Mesodermal cell (in vitro differentiated cells): Measurements from ENCODE around the gene MED25.

ENCODE experiments used
- H3K27ac ChIP-seq: 2 replicates; pipeline ENCODE4 v1.7.0; 2013; ENCODE audit warnings: mild to moderate bottlenecking, low read depth, low read length, moderate library complexity; ENCODE audit not compliant: severe bottlenecking
- H3K36me3 ChIP-seq: 2 replicates; pipeline ENCODE4 v1.7.1; 2013; ENCODE audit warnings: mild to moderate bottlenecking, low read length, moderate library complexity; ENCODE audit not compliant: control insufficient read depth, insufficient read depth
- H3K4me1 ChIP-seq: one replicate; pipeline ENCODE4 v1.7.1; 2013; ENCODE audit warnings: mild to moderate bottlenecking, low read length; ENCODE audit not compliant: insufficient read depth, control insufficient read depth, poor library complexity, severe bottlenecking
- H3K4me3 ChIP-seq: 2 replicates; pipeline ENCODE4 v1.7.0; 2013; ENCODE audit warnings: low read length, control low read depth, mild to moderate bottlenecking; ENCODE audit not compliant: insufficient read depth, poor library complexity, severe bottlenecking; ENCODE audit errors: extremely low read depth
- H3K9me3 ChIP-seq: 2 replicates; pipeline ENCODE4 v1.7.1; 2013; ENCODE audit warnings: mild to moderate bottlenecking, low read length, moderate library complexity; ENCODE audit not compliant: control insufficient read depth
- WGBS, 2 experiments: methylation state at CpG; one replicate each; pipeline ENCODE4 v1.1.5; 2013; ENCODE audit warnings: missing lambda C conversion rate in 2 of 2; ENCODE audit not compliant: insufficient coverage in 2 of 2; 5-methylcytosine and 5-hydroxymethylcytosine counted together

The MED25 gene

GRCh38 chr19:49859682-49860335 is 41.7 kb downstream of the MED25 start:
- no peak overlapping the region for H3K27ac ChIP-seq
- no peak overlapping the region for H3K4me3 ChIP-seq
- peaks cover 81% of the 10 kb centered on the region for H3K36me3 ChIP-seq
- 92 to 97% methylated on average over 12 to 14 of the region's 22 CpGs for WGBS, 2 experiments
- H3K4me1 ChIP-seq, result no peaks in the 10 kb centered on the region
- no peaks in the 10 kb centered on the region for H3K9me3 ChIP-seq

- WGBS, 2 experiments, result 92 to 93% methylated on average over 12 to 17 of the region's 17 CpGs
- Histone ChIP-seq H3K4me3 (no peak overlapping the region), H3K4me1 (no peaks in the 10 kb centered on the region), H3K27ac (peak overlapping the region; percentile 3), H3K36me3 (peaks cover 81% of the 10 kb centered on the region), H3K9me3 (no peaks in the 10 kb centered on the region)
Observed at GRCh38 chr19:49860336-49861102, 42.4 kb downstream of the MED25 start.

- WGBS, 2 experiments, result 71 to 78% methylated on average over 9 to 12 of the region's 13 CpGs
- peaks cover 4% of the 10 kb centered on the region for H3K4me1 ChIP-seq
- no peak overlapping the region for H3K4me3 ChIP-seq
- H3K9me3 ChIP-seq, result no peaks in the 10 kb centered on the region
- H3K27ac ChIP-seq, result peak overlapping the region; percentile 3
- H3K36me3 ChIP-seq, result peaks cover 77% of the 10 kb centered on the region
Observed at GRCh38 chr19:49861107-49861506, 43.0 kb downstream of the MED25 start.

- Histone ChIP-seq H3K9me3 (no peaks in the 10 kb centered on the region), H3K36me3 (peaks cover 71% of the 10 kb centered on the region), H3K27ac (no peak overlapping the region), H3K4me1 (peaks cover 9% of the 10 kb centered on the region), H3K4me3 (no peak overlapping the region)
- WGBS, 2 experiments, result 96 to 97% methylated on average over 25 to 46 of the region's 60 CpGs
Observed at GRCh38 chr19:49861541-49862378, 43.7 kb downstream of the MED25 start.

- no peaks in the 10 kb centered on the region for H3K9me3 ChIP-seq
- H3K27ac ChIP-seq, result no peak overlapping the region
- no peak overlapping the region for H3K4me3 ChIP-seq
- peaks cover 9% of the 10 kb centered on the region for H3K4me1 ChIP-seq
- peaks cover 63% of the 10 kb centered on the region for H3K36me3 ChIP-seq
- WGBS, 2 experiments, result 88 to 91% methylated on average over 37 to 47 of the region's 49 CpGs
Observed at GRCh38 chr19:49862391-49863253, 44.5 kb downstream of the MED25 start.

GRCh38 chr19:49863254-49863934 is 45.3 kb downstream of the MED25 start:
- Histone ChIP-seq H3K27ac (no peak overlapping the region), H3K9me3 (peaks cover 2% of the 10 kb centered on the region), H3K4me3 (no peak overlapping the region), H3K36me3 (peaks cover 60% of the 10 kb centered on the region), H3K4me1 (peaks cover 9% of the 10 kb centered on the region)
- WGBS, 2 experiments, result 91 to 94% methylated on average over 21 of the region's 24 CpGs

- Histone ChIP-seq H3K36me3 (peaks cover 57% of the 10 kb centered on the region), H3K9me3 (peaks cover 5% of the 10 kb centered on the region), H3K4me3 (no peak overlapping the region), H3K4me1 (peaks cover 9% of the 10 kb centered on the region), H3K27ac (no peak overlapping the region)
- 92 to 99% methylated on average over 16 to 17 of the region's 17 CpGs for WGBS, 2 experiments
Observed at GRCh38 chr19:49863935-49864320, 45.8 kb downstream of the MED25 start.

- WGBS, 2 experiments, result 94 to 96% methylated on average over 11 to 13 of the region's 13 CpGs
- Histone ChIP-seq H3K9me3 (peaks cover 5% of the 10 kb centered on the region), H3K27ac (no peak overlapping the region), H3K36me3 (peaks cover 51% of the 10 kb centered on the region), H3K4me1 (peaks cover 9% of the 10 kb centered on the region), H3K4me3 (no peak overlapping the region)
Observed at GRCh38 chr19:49864890-49865289, 46.8 kb downstream of the MED25 start.

GRCh38 chr19:49866933-49867782 is 49.1 kb downstream of the MED25 start, which contains the start of gene PNKP:
PNKP (minus strand) TSS chr19:49867576; CDS start chr19:49867204, 372 bp downstream.
- peaks cover 50% of the 10 kb centered on the region for H3K36me3 ChIP-seq
- H3K27ac ChIP-seq, result peak within 1 kb of the TSS; percentile 92
- H3K9me3 ChIP-seq, result peaks cover 5% of the 10 kb centered on the region
- 0% methylated on average over 49 to 61 of the region's 65 CpGs for WGBS, 2 experiments
- peaks cover 9% of the 10 kb centered on the region for H3K4me1 ChIP-seq
- H3K4me3 ChIP-seq, result peak within 1 kb of the TSS; percentile 86
